Measurements from ENCODE around the gene IFT122.
A peak's percentile ranks its signal among the peaks of the same experiment; 100 is the strongest.
"Not testable (repeated sequence)": the region's sequence is repeated elsewhere in the genome, so short reads cannot be mapped to it uniquely, and the experiment has no call there.

The IFT122 gene

DNA sequence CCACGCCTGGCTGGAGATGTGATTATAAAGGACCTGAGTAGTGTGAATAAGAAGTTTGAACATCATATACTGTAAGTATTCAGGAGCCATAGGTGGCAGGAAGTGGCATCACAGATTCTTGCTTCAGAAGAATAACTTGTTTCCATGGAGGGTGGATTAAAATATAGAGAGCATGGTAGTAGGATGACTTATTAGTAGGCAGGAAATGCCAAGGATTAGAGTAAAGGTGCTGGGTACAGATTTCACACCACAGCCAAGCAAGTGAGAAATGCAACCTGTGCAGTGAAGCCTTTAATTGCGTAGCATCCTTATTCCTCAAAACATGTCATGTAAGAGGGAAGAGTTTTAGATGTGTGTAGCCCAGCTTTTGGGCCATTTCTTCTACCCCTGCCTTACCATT lies 30.8 kb downstream of the IFT122 start:
- no peak for DNase-seq (ENCODE audit: low read depth in 2 of 2)

- no peak for DNase-seq (ENCODE audit: low read depth in 2 of 2)
Observed at GRCh38 chr3:129473067-129473768, 33.2 kb downstream of the IFT122 start.

GRCh38 chr3:129473769-129474152 lies 33.7 kb downstream of the IFT122 start:
- no peak for DNase-seq (ENCODE audit: low read depth in 2 of 2)

- DNase-seq (ENCODE audit: low read depth in 2 of 2): no peak
Observed at GRCh38 chr3:129474984-129475804, 35.2 kb downstream of the IFT122 start.

- DNase-seq (ENCODE audit: low read depth in 2 of 2): no peak
Observed at GRCh38 chr3:129475863-129476262, 35.8 kb downstream of the IFT122 start.

- no peak for DNase-seq (ENCODE audit: low read depth in 2 of 2)
Observed at GRCh38 chr3:129476586-129476985, 36.6 kb downstream of the IFT122 start.

DNA sequence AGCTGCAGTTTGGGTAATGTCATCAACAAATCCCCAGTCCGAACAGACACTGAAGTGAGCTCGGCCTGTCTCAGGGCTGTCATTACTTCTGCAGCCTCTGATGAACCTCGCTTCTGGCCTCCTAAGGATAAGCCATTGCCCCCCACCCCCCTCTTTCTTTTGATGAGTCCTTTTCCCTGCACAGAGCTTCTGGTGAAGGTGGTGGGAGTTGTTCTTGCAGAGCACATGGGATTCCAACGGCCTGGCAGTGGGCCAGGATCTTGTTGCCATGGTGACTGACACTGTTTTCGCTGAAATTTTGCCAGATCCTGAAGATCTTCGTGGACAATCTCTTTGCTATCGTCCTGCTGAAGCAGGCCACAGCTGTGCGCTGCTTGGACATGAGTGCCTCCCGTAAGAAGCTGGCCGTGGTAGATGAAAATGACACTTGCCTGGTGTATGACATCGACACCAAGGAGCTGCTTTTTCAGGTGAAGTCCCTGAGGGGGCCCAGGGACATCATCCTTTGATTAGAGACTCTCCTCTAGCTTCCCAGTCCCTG lies 41.3 kb downstream of the IFT122 start:
- not testable (repeated sequence) for DNase-seq (ENCODE audit: low read depth in 2 of 2)

- no peak for DNase-seq (ENCODE audit: low read depth in 2 of 2)
Observed at GRCh38 chr3:129481766-129482332, 41.8 kb downstream of the IFT122 start.

DNA sequence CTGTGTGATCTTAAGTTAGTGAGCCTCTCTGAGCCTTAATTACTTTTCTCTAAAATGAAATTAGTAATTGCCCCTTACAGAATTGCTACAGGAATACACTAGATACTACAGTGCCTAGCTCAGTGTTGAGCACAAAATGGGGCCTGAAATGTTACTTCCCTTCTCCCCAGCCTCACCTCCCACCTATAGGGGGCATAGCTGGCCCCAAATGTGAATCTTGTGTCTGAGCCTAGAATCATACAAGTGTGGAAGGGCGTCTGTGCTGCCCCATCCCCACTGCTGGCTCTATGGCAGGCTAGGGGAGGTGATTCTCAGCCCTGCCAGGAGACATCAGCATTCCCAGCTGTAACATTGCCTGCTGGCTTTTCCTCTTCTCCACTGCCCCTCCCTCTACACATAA lies 42.7 kb downstream of the IFT122 start:
- no peak for DNase-seq (ENCODE audit: low read depth in 2 of 2)

- no peak for DNase-seq (ENCODE audit: low read depth in 2 of 2)
Observed at GRCh38 chr3:129483870-129484269, 43.8 kb downstream of the IFT122 start.

DNA sequence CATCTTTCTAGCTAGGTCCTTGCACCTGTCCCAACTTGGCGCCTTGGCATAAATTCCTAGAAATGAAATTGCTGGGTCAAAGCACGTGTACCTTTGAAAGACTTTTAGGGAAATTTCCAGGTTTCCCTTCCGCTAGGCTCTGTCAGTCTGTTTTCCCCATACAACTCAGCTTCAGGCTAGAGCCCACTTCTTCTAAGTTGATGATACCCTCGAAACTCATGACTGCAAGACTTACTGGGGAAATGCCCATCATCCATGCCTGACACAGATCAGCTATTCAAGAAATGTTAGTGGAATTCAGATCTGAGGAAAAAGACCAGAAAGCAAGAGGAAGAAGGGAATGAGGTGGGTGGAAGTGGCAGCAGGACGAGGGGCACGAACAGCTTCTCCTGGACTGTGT lies 45.1 kb downstream of the IFT122 start:
- DNase-seq (ENCODE audit: low read depth in 2 of 2): not testable (repeated sequence)

DNA sequence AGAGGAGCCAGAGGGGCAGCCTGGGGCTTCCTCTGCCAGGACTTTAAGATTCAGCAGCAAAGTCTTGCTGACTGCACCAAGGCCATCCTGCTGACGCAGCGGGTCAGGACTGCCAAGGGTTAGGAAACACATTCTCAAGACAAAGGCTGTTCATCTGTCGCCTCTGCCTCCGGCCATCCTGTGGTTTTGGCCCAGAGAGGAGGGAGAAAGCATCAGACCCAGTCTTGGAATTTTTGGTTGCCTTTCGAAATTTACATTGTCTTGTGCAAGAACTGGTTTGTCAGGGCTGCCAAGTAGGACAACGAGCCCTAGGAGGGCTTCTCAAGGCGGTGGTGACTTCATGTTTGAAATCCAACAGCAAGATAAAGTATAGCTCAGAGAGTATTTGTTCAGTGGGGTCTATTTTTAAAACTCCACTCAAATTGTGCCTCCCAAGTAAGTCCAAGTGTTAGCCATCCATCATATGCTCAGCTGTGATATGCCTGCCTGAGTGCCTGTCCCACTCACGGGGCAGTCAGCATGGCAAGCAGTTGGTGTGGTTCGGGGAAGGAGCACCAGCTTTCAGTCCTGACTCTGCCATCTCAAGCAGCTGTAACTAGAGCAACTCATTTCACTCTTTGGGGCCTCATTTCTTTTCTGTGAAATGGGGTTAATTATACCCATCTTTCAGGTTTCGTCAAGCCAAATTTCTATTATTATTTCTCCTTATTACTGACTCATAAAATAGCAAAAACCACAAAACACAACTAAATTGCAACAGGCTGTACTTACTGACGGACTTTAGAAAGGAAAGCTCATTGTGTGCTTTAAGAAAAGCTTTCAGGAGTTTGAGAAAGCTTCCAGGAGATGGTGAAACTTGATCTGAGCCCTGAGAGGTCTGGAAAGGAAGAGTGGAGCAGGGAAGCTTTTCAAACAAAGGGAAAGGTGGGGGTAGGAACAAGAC lies 46.0 kb downstream of the IFT122 start:
- peak; percentile 63 to 70 for DNase-seq (ENCODE audit: low read depth in 2 of 2)

- DNase-seq (ENCODE audit: low read depth in 2 of 2): no peak
Observed at GRCh38 chr3:129486664-129487035, 46.6 kb downstream of the IFT122 start.

- no peak for DNase-seq (ENCODE audit: low read depth in 2 of 2)
Observed at GRCh38 chr3:129487183-129487867, 47.3 kb downstream of the IFT122 start.

DNA sequence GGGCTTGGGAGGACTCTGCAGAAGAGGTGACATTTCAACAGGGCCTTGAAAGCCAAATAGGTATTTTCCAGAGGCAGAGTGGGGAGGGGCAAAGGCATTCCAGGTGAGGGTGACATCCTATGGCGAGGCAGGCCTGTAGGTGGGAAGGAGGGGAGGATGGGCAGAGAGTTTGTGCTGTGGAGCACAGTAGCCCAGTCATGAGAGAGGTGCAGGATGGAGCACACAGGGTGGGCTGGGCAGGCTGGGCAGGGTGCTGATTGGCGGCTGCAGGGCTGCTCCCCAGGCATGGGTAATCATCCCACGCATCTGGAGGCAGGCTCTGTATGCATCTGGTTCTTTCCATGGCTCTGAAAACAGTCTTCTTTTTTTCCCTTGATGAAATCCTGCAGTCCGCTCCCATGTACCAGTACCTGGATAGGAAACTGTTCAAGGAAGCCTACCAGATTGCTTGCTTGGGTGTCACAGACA lies 47.9 kb downstream of the IFT122 start:
- not testable (repeated sequence) for DNase-seq (ENCODE audit: low read depth in 2 of 2)

- DNase-seq (ENCODE audit: low read depth in 2 of 2): not testable (repeated sequence)
Observed at GRCh38 chr3:129489258-129489657, 49.2 kb downstream of the IFT122 start.

DNA sequence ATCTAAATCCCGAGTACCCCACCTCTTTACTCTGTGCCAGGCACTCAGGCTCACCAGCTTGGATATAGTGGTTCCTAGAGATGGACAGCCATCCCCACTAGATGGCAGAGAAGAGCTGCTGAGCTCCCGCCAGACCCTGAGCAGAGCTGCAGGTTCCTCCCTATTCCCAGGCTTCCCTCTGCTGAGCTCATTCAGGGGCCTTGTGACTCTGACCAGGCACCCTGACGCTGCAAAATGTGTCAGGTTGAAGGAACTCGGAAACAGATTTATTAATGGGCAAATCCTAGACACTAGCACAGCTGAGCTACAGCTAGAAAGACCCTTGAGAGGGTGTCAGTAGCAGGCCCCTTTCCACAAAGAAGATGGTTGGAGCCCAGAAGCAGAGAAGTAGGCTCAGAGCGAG lies 50.2 kb downstream of the IFT122 start:
- DNase-seq (ENCODE audit: low read depth in 2 of 2): peak; percentile 55 to 62

GRCh38 chr3:129491077-129491476 lies 51.1 kb downstream of the IFT122 start:
- DNase-seq (ENCODE audit: low read depth in 2 of 2): not testable (repeated sequence)

DNA sequence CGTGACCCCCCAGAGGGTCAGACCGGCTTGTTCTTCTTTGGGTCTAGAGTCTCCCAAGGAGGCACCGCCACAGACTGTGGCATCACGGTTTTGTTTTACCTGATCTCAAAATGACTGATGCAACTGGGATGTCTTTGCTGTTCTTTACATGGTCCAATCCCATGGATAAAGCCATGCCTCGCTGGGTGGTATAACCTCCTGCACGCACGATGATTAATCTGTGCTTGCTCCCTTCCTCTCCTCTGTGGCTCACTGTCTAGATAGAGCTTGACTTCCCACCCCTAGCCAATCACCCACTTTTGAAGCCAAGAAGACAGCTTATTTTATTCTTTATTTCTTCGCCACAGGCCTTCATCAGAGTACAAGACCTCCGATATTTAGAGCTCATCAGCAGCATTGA lies 51.8 kb downstream of the IFT122 start:
- no peak for DNase-seq (ENCODE audit: low read depth in 2 of 2)

- no peak for DNase-seq (ENCODE audit: low read depth in 2 of 2)
Observed at GRCh38 chr3:129492691-129493090, 52.7 kb downstream of the IFT122 start.

DNA sequence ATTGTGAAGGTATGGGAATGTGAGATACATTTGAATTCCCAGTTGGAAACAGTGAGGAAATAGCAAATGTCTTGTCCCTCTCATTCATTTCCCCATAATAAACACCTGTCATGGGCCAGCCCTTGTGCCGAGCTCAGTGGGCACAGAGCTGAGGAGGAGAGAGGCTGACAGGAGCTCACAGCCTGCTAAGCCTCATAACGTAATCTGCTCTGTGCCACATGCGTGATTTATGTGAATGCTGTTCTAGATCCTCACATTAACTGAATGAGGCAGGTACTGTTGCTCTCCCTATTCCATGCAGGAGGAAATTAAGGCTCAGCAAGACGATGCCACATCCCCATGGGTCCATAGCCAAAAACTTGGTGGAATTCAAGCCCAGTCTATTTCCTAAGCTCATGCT lies 53.2 kb downstream of the IFT122 start:
- DNase-seq (ENCODE audit: low read depth in 2 of 2): no peak

All from fibroblast of skin of left quadriceps (primary cell).